HCT116 (cell line): Measurements from ENCODE around the gene TIAM1. TPM values are rescaled to one million over a fixed set of nuclear protein-coding genes. Genes with fewer than 3 reads are reported as not detected.

Experiments used
- ATAC-seq: fragments of 200-7000 bp; cut with Tn5 transposase; 2 replicates; pipeline ENCODE4 v1.9.1; 2020; ENCODE audit warnings: mild to moderate bottlenecking, moderate library complexity
- BruUV-seq: library from RNA; stranded (reverse); fragments of 400-500 nt; replicated peaks from 2 replicates; lab custom pipeline; 2021; lab: Mats Ljungman, UMichigan
- CTCF ChIA-PET: fragments of 300-600 bp; sonication (Branson Sonifier 250); formaldehyde crosslinking; loops from one replicate; lab custom pipeline; 2021; ENCODE audit warnings: antibody characterized with exemption; lab: Charles Lee
- POLR2A ChIA-PET: fragments of 300-600, 350-600 bp; sonication (Branson Sonifier 250); formaldehyde crosslinking; loops from one replicate; lab custom pipeline; 2021; ENCODE audit warnings: antibody characterized with exemption; lab: Charles Lee
- RAD21 ChIA-PET, 2 experiments: fragments of 300-600 bp; sonication (Branson Sonifier 250); formaldehyde crosslinking; loops; one replicate each; lab custom pipeline; 2023; ENCODE audit warnings: low total read pairs in 2 of 2; ENCODE audit not compliant: uncharacterized antibody in 2 of 2, unreplicated experiment in 2 of 2, low non-redundant PET in 1 of 2; lab: Charles Lee
- DNase-seq: peaks from one replicate; pipeline ENCODE4 v3.0.0-alpha.2; 2010; ENCODE audit warnings: low read depth, low spot score
- H2AFZ ChIP-seq: fragments of 200-600 bp; shearing (Covaris generic), sonication (generic); 2 replicates; pipeline ENCODE4 v1.6.1; 2017; ENCODE audit warnings: low read depth, mixed run types, mixed read lengths, antibody characterized with exemption, low read length; ENCODE audit not compliant: poor library complexity, severe bottlenecking
- H3K27ac ChIP-seq: 2 replicates; pipeline ENCODE4 v1.5.1; 2012; ENCODE audit warnings: low read depth, low read length
- H3K27me3 ChIP-seq: fragments of 200-600 bp; sonication (generic); 2 replicates; pipeline ENCODE4 v1.6.1; 2016; ENCODE audit warnings: mixed run types, low read length, mixed read lengths; ENCODE audit not compliant: insufficient read depth
- H3K36me3 ChIP-seq, 2 experiments: fragments of 200-500 bp in 1 of 2; fragments of 200-600 bp in 1 of 2; sonication (Bioruptor generic) in 1 of 2; sonication (generic) in 1 of 2; 2 replicates each; pipeline versions ENCODE4 v1.5.1 to v1.6.1; 2014 to 2016; ENCODE audit warnings: low read length in 2 of 2, inconsistent platforms in 1 of 2, mixed read lengths in 1 of 2, mixed run types in 1 of 2; ENCODE audit not compliant: insufficient read depth in 2 of 2, control insufficient read depth in 1 of 2
- H3K4me1 ChIP-seq, 2 experiments: fragments of 200-600 bp in 1 of 2; sonication (generic) in 1 of 2; 2 replicates each; pipeline versions ENCODE4 v1.5.1 to v1.6.1; 2012 to 2017; ENCODE audit warnings: low read length in 2 of 2, inconsistent platforms in 1 of 2, mild to moderate bottlenecking in 1 of 2, mixed read lengths in 1 of 2, mixed run types in 1 of 2, moderate library complexity in 1 of 2; ENCODE audit not compliant: insufficient read depth in 2 of 2, control insufficient read depth in 1 of 2
- H3K4me2 ChIP-seq: fragments of 200-600 bp; sonication (generic); 2 replicates; pipeline ENCODE4 v1.6.1; 2017; ENCODE audit warnings: mixed run types, low read length, mixed read lengths
- H3K4me3 ChIP-seq, 2 experiments: fragments of 200-600 bp in 1 of 2; sonication (generic) in 1 of 2; replicated peaks in 1 of 2; 2 replicates each; pipeline ENCODE4 v1.5.1; 2011 to 2016; ENCODE audit warnings: low read length in 2 of 2, control low read depth in 1 of 2, low read depth in 1 of 2, mild to moderate bottlenecking in 1 of 2, mixed read lengths in 1 of 2, mixed run types in 1 of 2
- H3K79me2 ChIP-seq: fragments of 200-600 bp; sonication (generic); 2 replicates; pipeline ENCODE4 v1.6.1; 2017; ENCODE audit warnings: mild to moderate bottlenecking, mixed run types, low read length, moderate library complexity, mixed read lengths; ENCODE audit not compliant: insufficient read depth
- H3K9ac ChIP-seq: fragments of 200-600 bp; sonication (generic); 2 replicates; pipeline ENCODE4 v1.6.1; 2016; ENCODE audit warnings: low read length, mixed read lengths
- H3K9me2 ChIP-seq: fragments of 200-600 bp; sonication (generic), shearing (Covaris generic); 2 replicates; pipeline ENCODE4 v1.6.1; 2017; ENCODE audit warnings: mixed run types, mild to moderate bottlenecking, moderate library complexity; ENCODE audit not compliant: insufficient read depth
- H3K9me3 ChIP-seq, 2 experiments: fragments of 200-500 bp in 1 of 2; fragments of 200-600 bp in 1 of 2; sonication (Bioruptor generic) in 1 of 2; sonication (generic) in 1 of 2; 2 replicates each; pipeline ENCODE4 v1.6.1; 2014 to 2017; ENCODE audit warnings: low read length in 2 of 2, mixed read lengths in 2 of 2, inconsistent platforms in 1 of 2, low read depth in 1 of 2, mild to moderate bottlenecking in 1 of 2, mixed run types in 1 of 2, moderate library complexity in 1 of 2; ENCODE audit not compliant: control insufficient read depth in 1 of 2, insufficient read depth in 1 of 2
- H4K20me1 ChIP-seq: fragments of 200-600 bp; sonication (generic), shearing (Covaris generic); 2 replicates; pipeline ENCODE4 v1.6.1; 2017; ENCODE audit warnings: mixed run types, mild to moderate bottlenecking, moderate library complexity; ENCODE audit not compliant: insufficient read depth
- CBX3 ChIP-seq: IDR thresholded peaks from 2 replicates; pipeline ENCODE4 v1.6.1; 2012; ENCODE audit warnings: low read depth
- CEBPB ChIP-seq: IDR thresholded peaks from 2 replicates; pipeline ENCODE4 v1.6.1; 2012; ENCODE audit warnings: low read depth
- CTCF ChIP-seq, 3 experiments: fragments of 200-600 bp in 1 of 3; sonication (generic) in 1 of 3; IDR thresholded peaks in 2 of 3; conservative IDR thresholded peaks in 1 of 3; 2 replicates each; pipeline ENCODE4 v1.5.1; 2012 to 2017; ENCODE audit warnings: low read depth in 2 of 3, low read length in 2 of 3, antibody characterized with exemption in 1 of 3, borderline replicate concordance in 1 of 3, control low read depth in 1 of 3, mild to moderate bottlenecking in 1 of 3, mixed read lengths in 1 of 3, mixed run types in 1 of 3, moderate library complexity in 1 of 3; ENCODE audit not compliant: insufficient read depth in 1 of 3
- EGR1 ChIP-seq: IDR thresholded peaks from 2 replicates; pipeline ENCODE4 v1.6.1; 2012; ENCODE audit warnings: low read depth
- ELF1 ChIP-seq: IDR thresholded peaks from 2 replicates; pipeline ENCODE4 v1.6.1; 2012; ENCODE audit warnings: low read depth, borderline replicate concordance
- EZH2 ChIP-seq: fragments of 200-600 bp; sonication (generic); IDR thresholded peaks from 2 replicates; pipeline ENCODE4 v1.6.1; 2017; ENCODE audit warnings: antibody characterized with exemption, mixed run types
- EZH2phosphoT487 ChIP-seq: fragments of 200-600 bp; IDR thresholded peaks from 2 replicates; pipeline ENCODE4 v1.6.1; 2018; ENCODE audit warnings: antibody characterized with exemption, borderline replicate concordance
- FOSL1 ChIP-seq: IDR thresholded peaks from 2 replicates; pipeline ENCODE4 v1.6.1; 2012; ENCODE audit warnings: low read depth
- JUND ChIP-seq: IDR thresholded peaks from 2 replicates; pipeline ENCODE4 v1.6.1; 2012
- POLR2A ChIP-seq: IDR thresholded peaks from 2 replicates; pipeline ENCODE4 v1.7.0; 2011; ENCODE audit warnings: borderline replicate concordance; ENCODE audit not compliant: insufficient read depth, insufficient read length; ENCODE audit errors: extremely low read depth
- RAD21 ChIP-seq: IDR thresholded peaks from 2 replicates; pipeline ENCODE4 v1.6.1; 2012; ENCODE audit warnings: low read depth, mild to moderate bottlenecking
- REST ChIP-seq: IDR thresholded peaks from 2 replicates; pipeline ENCODE4 v1.6.1; 2012; ENCODE audit warnings: low read depth
- SIN3A ChIP-seq: IDR thresholded peaks from 2 replicates; pipeline ENCODE4 v1.6.1; 2012; ENCODE audit warnings: low read depth
- SRF ChIP-seq: IDR thresholded peaks from 2 replicates; pipeline ENCODE4 v1.6.1; 2012; ENCODE audit warnings: low read depth
- TCF7L2 ChIP-seq: IDR thresholded peaks from 2 replicates; pipeline ENCODE4 v1.7.0; 2011; ENCODE audit warnings: borderline replicate concordance, inconsistent platforms; ENCODE audit not compliant: insufficient read depth, insufficient read length; ENCODE audit errors: extremely low read depth
- ZFX ChIP-seq: fragments of 450-650 bp; IDR thresholded peaks from 2 replicates; pipeline ENCODE4 v1.6.1; 2017
- ZNF274 ChIP-seq: fragments of 200-500 bp; sonication (Bioruptor generic); IDR thresholded peaks from 2 replicates; pipeline ENCODE4 v1.6.1; 2014; ENCODE audit warnings: mild to moderate bottlenecking, low read depth, low read length, inconsistent platforms
- intact Hi-C: fragments of 100-400 bp; cut with micrococcal nuclease; formaldehyde crosslinking; loops from 2 replicates; pipeline ENCODE4 v1.10.0; 2022
- total RNA-seq: library from RNA; stranded (reverse); gene quantifications from one replicate; pipeline ENCODE4 v1.2.1, GENCODE V29; 2021; ENCODE audit not compliant: unreplicated experiment
- TF ChIP-seq, protein P1 (sequence below): IDR thresholded peaks from 2 replicates; pipeline ENCODE4 v1.6.1; 2011; ENCODE audit warnings: mild to moderate bottlenecking, low read length, moderate library complexity; ENCODE audit not compliant: insufficient replicate concordance; ENCODE audit errors: extremely low read depth

TIAM1 gene
- total RNA-seq, 1 experiment from 2014 or later, result 47.8 TPM

GRCh38 chr21:31281561-31281960, 62.5 kb downstream of the TIAM1 start:
- intact Hi-C loops, result loop anchor here (5.0 kb wide), 1 partner anchor 71 kb away; no protein-coding TSS in a partner anchor
- peaks cover 44 to 45% of the 10 kb centered on the region in 2 experiments for H3K4me1 ChIP-seq
- ChIA-PET POLR2A (no interaction called here), RAD21 (no interaction called here), CTCF (no interaction called here)
- no peaks in the 10 kb centered on the region; the same call in 1 of the 2 replicates for H3K79me2 ChIP-seq
- H3K27me3 ChIP-seq, result no peaks in the 10 kb centered on the region
- H3K9me2 ChIP-seq, result no peaks in the 10 kb centered on the region; the same call in 1 of the 2 replicates
- H2AFZ ChIP-seq, result no peak overlapping the region
- no peaks in the 10 kb centered on the region for H3K9me3 ChIP-seq
- no peaks in the 10 kb centered on the region for H4K20me1 ChIP-seq
- peak overlapping the region; percentile 74; the same call in 1 of the 2 replicates for H3K27ac ChIP-seq
- H3K4me3 ChIP-seq, result no peak overlapping the region
- TF ChIP-seq, protein P1, sequence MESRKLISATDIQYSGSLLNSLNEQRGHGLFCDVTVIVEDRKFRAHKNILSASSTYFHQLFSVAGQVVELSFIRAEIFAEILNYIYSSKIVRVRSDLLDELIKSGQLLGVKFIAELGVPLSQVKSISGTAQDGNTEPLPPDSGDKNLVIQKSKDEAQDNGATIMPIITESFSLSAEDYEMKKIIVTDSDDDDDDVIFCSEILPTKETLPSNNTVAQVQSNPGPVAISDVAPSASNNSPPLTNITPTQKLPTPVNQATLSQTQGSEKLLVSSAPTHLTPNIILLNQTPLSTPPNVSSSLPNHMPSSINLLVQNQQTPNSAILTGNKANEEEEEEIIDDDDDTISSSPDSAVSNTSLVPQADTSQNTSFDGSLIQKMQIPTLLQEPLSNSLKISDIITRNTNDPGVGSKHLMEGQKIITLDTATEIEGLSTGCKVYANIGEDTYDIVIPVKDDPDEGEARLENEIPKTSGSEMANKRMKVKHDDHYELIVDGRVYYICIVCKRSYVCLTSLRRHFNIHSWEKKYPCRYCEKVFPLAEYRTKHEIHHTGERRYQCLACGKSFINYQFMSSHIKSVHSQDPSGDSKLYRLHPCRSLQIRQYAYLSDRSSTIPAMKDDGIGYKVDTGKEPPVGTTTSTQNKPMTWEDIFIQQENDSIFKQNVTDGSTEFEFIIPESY, result no peak
- TF ChIP-seq JUND (no peak), TCF7L2 (no peak), SRF (no peak), ZFX (no peak), ELF1 (no peak), CBX3 (no peak), CEBPB (no peak), ZNF274 (no peak), EZH2 (no peak), RAD21 (no peak), FOSL1 (no peak), POLR2A (no peak), REST (no peak), EZH2phosphoT487 (no peak), SIN3A (no peak), EGR1 (no peak), CTCF (IDR thresholded peaks at IDR 0.05 in 2 of 3, conservative IDR thresholded peaks at IDR 0.05 in 1 of 3; ENCODE audit: borderline replicate concordance in 1 of 3, insufficient read depth in 1 of 3, low read depth in 2 of 3, low read length in 2 of 3) (no peak)
- DNase-seq (no peak), ATAC-seq (no peak)
- H3K9ac ChIP-seq, result no peak overlapping the region
- no peaks in the 10 kb centered on the region for H3K36me3 ChIP-seq
- peak overlapping the region; percentile 71; the same call in 1 of the 2 replicates for H3K4me2 ChIP-seq
- BruUV-seq, result no TSS peak
